ENCODE data around the gene COL8A2.

The COL8A2 gene

DNA sequence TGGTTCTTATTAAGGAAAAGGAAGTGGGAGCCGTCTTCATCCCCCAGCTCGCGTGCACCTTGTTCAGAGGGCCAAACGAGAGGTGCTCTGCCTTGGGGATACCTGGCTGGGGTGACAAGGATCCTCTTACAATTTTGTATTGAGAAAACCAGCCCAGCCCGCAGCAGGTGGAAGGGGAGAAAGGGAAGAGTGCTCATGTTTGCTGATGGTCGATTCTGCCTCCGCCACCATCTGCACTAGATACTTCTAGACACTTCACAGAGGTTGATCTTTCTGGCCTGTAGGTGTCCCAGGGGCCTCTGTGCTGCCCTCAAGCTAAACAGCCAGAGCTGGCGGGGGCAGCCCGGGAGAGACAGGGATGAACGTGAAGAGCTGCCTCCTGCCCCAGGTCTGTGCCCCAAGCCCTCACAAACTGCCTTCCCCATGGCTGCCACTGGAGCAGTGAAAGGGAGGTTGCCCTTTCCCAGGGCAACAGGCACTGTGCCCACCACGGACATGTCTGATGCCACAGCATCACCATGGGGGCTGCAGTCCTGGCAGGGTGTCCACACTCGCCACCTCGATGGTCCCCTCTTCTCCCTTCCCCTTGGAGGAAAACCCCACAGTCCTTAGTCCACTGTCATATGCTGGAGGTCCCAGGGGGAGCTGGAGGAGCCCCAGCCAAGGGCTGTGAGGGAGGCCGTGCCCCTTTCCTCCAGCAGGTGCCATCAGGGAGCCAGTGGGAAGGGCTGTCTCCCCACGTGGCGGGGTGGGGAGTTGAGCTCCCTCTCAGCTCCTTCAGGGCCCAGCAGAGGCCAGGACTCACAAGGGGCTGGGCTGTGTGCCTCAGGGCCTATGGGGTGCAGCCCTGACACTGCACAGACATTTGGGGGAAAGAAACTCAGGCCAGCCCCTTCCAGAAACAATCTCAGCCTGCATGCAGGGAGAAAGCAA, 28.3 kb downstream of the COL8A2 start:
- in situ Hi-C loops (cut with MboI; ENCODE audit: low pct_unique_long_range_greater_than_20kb, low sequenced_read_pairs): no loop called here
- no peak for DNase-seq

DNA sequence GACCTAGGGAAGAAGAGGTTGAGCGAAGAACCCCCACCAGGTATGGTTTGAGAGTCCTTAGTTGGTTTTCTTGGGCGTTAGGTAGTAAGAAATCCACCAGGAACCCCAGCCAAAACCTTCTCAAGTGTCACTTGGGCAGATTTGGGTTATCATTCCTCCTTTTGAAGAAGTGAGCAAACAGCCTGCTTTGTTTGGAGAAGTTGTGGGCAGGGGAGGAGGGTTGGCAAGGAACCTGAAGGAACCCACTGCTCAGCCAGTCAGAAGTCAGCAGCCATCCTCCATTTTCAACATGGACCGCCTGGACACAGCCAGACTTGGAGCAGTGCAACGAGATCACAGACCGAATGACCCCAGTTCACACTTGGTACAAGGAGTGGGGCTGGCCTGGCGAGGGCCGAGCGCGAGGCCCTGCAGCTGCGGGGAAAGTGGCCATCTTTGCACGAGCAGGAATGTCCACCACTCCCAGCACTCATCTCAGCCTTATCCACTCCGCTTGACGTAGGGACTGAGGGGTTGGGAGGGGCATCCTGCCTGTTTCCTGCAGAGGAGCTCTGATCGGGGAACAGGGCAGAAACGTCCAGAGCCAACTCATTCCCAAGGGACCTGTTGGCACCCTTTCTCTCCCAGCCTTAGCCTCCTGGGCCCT, 29.1 kb downstream of the COL8A2 start:
- in situ Hi-C loops (cut with MboI; ENCODE audit: low pct_unique_long_range_greater_than_20kb, low sequenced_read_pairs): no loop called here
- DNase-seq: peak; percentile 55

DNA sequence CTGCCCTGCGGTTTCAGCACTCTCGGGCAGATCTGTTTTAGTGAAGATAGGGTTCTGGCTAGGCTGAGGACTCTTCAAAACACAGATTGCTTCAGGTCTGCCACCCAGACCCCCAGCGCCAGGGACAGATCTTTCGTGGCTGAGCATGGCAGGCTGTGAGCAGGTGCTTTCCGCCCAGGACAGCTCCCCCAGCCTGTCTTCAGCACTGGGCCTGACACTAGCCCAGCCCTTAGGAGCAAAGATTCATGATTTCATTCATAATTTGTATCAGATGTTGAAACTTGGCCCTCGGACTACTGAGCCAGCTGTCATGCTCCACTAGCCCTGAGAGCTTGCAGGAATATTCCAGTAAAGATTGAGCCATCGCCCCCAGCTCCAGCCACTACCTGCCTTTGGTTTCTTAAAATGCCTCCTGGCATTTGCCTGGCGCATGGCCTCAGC, 30.4 kb downstream of the COL8A2 start:
- in situ Hi-C loops (cut with MboI; ENCODE audit: low pct_unique_long_range_greater_than_20kb, low sequenced_read_pairs): no loop called here
- no peak for DNase-seq

DNA sequence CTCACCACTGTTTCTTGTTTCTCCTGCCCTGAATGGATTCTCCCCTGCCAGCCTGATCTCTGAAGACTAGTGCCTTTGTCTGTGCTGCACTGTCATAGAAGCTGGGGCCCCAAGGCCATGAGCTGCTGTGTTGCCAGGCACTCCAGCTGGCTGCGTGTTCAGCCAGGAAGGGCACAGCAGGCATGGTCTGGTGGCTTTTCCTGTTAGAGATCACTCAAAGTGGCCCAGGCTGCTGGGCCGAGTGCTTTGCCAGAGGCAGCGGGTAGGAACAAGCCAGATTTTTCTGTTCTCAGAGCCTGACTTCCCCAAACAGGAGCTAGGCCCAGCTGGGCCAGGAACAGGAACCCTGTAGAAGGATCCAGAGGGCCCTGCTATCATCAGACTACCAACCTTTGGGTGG, 31.1 kb downstream of the COL8A2 start:
- DNase-seq: no peak
- in situ Hi-C loops (cut with MboI; ENCODE audit: low pct_unique_long_range_greater_than_20kb, low sequenced_read_pairs): no loop called here

DNA sequence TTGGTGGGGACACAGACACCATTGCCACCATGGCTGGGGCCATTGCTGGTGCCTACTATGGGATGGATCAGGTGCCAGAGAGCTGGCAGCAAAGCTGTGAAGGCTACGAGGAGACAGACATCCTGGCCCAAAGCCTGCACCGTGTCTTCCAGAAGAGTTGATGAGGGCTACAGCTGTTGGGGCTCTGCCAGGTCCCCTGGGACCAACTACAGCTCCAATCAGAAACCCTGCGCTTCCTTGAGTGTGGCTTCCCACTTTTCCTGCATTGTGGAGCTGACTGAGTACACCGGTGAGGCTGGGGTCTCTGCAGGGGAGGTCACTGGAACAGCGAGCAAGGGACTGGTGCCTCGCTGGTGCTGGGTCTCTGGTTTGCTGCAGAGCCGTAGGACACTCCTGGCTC, 31.8 kb downstream of the COL8A2 start:
- in situ Hi-C loops (cut with MboI; ENCODE audit: low pct_unique_long_range_greater_than_20kb, low sequenced_read_pairs): no loop called here
- no peak for DNase-seq

DNA sequence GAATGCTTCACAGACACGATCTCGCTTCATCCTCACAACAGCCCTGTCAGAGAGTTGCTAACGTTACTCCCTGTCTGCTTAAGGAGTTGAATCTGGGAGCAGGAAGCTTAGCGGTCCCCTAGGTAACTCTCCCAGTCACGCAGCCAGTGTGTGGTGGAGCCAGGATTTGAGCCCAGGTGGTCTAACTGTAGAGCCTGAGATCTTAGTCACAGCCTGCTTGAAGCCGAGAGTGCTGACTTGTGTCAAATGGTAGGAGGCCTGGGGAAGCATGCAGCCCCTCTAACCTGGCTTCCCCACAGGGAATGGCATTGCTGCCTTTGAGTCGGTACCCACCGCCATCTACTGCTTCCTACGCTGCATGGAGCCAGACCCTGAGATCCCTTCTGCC, 32.2 kb downstream of the COL8A2 start:
- no peak for DNase-seq
- in situ Hi-C loops (cut with MboI; ENCODE audit: low pct_unique_long_range_greater_than_20kb, low sequenced_read_pairs): no loop called here

DNA sequence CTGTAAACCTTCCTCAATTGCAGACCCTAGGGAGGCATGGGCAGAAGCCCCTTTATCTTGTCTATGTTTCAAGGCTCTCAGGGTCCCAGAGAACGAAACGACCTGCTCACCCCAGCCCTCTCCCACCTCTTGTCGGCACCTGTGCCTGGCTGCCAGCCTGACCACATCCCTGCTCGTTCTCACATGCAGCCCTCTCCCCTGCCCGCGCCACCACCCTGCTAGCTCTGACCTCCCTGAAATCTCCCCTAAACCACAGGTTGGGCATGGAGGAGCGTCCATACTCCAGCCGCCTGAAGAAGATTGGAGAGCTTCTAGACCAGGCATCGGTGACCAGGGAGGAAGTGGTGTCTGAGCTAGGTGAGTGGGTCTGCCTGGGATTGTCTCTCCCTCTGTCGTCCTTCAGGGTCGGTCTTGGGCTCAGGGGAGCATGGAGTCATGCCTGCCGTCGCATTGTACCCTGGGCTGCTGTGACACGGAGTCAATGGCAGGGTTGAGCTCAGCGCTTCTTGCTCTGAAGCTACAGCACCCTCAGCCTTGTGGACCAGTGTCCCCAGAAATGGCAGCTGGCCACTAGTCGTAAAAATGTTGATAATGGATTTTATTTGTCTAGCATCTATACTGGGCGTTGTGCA, 32.7 kb downstream of the COL8A2 start:
- in situ Hi-C loops (cut with MboI; ENCODE audit: low pct_unique_long_range_greater_than_20kb, low sequenced_read_pairs): no loop called here
- no peak for DNase-seq

DNA sequence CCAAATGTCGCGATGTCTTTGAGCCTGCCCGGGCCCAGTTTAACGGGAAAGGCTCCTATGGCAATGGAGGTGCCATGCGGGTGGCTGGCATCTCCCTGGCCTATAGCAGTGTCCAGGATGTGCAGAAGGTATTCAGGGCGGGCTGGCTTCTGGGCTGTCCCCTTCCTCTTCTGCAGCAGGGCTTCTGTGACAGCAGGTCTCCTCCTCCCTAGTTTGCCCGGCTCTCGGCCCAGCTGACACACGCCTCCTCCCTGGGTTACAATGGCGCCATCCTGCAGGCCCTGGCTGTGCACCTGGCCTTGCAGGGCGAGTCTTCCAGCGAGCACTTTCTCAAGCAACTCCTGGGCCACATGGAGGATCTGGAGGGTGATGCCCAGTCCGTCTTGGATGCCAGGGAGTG, 33.3 kb downstream of the COL8A2 start:
- no peak for DNase-seq
- in situ Hi-C loops (cut with MboI; ENCODE audit: low pct_unique_long_range_greater_than_20kb, low sequenced_read_pairs): no loop called here

DNA sequence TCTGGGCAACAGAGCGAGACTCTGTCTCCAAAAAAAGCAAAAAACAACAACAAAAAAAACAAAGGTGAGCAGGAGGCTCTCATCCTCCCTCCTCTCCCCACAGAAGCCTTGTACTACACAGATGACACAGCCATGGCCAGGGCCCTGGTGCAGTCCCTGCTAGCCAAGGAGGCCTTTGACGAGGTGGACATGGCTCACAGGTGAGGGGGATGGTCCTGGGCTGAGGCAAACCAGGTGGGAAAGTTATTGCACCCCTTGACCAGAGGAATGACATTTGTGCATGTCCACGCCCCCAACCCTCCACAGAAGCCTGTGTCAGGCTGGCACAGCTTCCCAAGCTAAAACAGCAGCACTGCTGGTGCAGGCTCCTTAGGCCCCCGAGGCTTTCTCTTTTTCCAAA, 33.9 kb downstream of the COL8A2 start:
- in situ Hi-C loops (cut with MboI; ENCODE audit: low pct_unique_long_range_greater_than_20kb, low sequenced_read_pairs): no loop called here
- DNase-seq: no peak

DNA sequence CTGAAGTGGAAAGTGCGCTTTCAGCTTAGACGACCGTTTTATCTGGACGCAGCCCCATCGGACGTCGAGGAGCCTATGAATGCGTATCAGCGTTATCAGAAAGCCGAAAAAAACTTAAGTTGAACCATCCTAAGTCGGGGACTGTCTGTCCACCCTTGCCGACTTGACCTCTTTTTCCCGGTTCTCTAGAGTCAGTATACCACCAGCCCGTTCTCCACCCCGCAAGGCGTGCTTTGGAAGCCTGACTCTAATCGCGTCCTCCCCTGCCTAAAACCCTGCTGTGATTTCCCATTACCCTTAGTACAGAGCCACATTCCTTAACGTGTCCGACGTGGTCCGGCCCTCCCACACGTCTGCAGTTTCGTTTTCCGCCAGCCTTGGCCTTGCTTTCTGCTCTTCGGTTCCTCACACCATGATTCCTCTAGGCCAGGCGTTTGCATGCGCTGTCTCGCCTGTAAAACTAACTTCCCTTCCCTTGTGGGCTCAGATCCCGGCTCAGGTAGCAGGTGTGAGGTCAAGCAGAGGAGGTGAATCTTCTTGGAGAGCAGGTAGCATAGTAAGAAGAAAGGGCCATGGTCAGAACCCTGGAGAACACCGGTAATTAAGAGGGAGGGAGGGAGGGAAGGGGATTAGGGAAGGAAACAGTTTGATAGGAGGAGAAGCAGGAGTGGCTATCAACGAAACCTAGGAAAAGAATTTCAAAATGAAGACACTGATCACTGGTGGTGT, 35.5 kb downstream of the COL8A2 start:
- in situ Hi-C loops (cut with MboI; ENCODE audit: low pct_unique_long_range_greater_than_20kb, low sequenced_read_pairs): no loop called here
- peak; percentile 53 for DNase-seq

DNA sequence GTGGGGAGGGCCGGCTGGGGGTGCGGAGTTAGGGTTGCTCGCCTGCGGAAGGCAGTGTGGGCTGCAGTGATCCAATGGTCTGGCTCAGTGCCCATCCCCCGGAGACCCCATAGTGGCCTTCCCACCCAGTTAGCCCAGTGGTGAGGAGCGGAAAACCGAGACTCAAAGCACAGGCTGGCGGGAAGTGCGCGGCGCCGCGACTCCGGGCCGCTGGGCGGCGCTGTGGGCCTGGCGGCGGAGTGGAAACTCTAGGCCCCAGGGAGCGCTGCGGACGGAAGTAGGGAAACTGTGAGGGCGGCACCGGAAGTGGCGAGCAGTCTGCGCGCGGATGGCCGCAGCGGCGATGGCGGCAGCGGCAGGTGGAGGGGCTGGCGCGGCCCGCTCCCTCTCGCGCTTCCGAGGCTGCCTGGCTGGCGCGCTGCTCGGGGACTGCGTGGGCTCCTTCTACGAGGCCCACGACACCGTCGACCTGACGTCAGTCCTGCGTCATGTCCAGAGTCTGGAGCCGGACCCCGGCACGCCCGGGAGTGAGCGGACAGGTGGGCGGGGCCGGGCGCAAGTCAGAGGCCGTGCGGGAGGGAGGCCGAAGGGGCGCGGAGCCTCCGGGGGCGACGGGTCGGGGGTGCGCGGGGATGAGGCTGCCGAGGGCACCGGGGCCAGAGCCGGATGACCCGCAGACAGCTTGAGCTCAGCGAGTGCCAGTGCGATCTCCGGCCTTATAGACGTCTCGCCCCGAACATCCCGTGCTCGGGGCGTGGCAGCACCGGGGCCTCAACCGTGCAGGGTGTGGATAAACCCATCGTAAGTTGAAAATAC, 36.2 kb downstream of the COL8A2 start, which contains the start of gene ADPRS:
TSS of gene ADPRS (plus strand) at position 316 of the 816 bp plus-strand sequence. CDS start at position 329, 13 bp downstream.
- DNase-seq: peak; percentile 91
- in situ Hi-C loops (cut with MboI; ENCODE audit: low pct_unique_long_range_greater_than_20kb, low sequenced_read_pairs): no loop called here

DNA sequence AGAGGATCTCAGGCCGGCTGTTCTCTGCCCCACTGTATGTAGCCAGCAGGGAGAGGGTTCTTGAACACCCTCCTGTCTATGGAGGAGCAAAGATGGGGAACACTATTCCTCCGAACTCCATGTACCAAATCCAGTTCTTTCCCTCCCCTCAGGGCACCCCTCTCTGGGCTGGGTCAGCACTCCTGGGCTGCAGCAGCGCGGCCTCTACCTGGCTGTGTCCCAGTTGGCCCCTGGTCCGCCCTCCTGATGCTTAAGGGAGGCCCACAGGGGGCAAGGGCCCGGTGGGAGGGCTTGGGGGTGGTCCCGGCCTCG, 36.8 kb downstream of the COL8A2 start:
- in situ Hi-C loops (cut with MboI; ENCODE audit: low pct_unique_long_range_greater_than_20kb, low sequenced_read_pairs): no loop called here
- no peak for DNase-seq

DNA sequence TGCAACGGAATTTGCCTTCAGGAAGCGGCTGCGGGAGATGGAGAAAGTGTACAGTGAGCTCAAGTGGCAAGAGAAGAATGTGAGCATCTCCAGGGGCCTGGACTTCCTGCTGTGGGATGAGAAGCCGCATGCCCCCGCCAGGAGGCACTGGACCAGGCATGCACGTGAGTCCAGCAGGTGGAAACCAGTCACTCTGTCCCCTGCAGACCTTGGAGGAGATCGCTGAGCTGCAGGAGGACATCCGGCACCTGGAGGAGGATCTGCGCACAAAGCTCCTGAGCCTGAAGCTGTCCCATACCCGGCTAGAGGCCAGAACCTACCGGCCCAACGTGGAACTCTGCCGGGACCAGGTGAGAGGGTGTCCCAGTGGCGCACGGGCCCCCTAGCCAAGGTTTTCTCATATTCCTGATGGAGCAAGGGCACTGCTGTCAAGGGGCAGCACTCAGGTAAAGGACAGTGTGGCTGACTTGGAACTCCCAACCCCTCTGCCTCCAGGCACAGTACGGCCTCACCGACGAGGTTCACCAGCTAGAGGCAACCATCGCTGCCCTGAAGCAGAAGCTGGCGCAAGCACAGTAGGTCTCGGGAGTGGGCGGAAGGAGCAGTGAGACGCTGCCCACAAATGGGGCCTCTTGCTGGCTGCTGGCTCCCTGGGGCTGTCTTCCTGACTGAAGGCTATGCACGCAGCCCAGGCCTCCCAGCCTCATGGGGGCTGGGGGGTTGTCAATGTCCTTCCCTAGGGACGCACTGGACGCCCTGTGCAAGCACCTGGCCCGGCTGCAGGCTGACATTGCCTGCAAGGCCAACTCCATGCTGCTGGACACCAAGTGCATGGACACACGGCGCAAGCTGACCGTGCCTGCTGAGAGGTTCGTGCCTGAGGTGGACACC, 37.5 kb downstream of the COL8A2 start:
- in situ Hi-C loops (cut with MboI; ENCODE audit: low pct_unique_long_range_greater_than_20kb, low sequenced_read_pairs): no loop called here

DNA sequence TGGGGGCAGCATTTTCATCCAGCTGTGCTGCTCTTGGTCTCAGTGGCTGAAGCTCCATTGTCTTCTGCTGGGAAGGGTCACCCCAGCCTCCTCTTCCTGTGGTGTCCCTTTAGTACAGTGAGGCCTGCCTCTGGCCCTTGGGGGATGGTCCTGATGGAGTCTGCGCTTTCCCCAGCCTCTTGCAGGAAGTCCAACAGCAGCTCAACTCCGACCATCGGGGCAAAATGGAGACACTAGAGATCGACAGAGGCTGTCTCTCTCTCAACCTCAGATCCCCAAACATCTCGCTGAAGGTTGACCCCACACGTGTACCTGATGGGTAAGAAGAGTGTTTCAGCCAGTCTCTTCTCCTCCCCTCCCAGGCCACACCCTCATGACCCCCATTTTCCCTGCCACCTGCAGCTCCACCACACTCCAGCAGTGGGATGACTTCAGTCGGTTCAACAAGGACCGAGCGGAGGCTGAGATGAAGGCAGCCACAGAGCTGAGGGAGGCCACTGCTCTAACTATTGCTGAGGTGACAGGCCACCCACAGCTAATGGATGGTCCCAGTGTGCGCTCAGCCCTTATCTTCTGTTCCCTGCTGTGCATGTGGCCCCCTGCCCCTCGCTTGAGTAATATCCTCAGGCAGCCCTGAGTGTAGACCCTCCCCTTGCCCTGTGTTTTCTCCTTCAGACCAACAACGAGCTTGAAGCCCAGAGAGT, 38.3 kb downstream of the COL8A2 start:
- in situ Hi-C loops (cut with MboI; ENCODE audit: low pct_unique_long_range_greater_than_20kb, low sequenced_read_pairs): no loop called here
- no peak for DNase-seq

More for the DNA sequence above, 37.5 kb downstream of the COL8A2 start:
- no peak for DNase-seq

DNA sequence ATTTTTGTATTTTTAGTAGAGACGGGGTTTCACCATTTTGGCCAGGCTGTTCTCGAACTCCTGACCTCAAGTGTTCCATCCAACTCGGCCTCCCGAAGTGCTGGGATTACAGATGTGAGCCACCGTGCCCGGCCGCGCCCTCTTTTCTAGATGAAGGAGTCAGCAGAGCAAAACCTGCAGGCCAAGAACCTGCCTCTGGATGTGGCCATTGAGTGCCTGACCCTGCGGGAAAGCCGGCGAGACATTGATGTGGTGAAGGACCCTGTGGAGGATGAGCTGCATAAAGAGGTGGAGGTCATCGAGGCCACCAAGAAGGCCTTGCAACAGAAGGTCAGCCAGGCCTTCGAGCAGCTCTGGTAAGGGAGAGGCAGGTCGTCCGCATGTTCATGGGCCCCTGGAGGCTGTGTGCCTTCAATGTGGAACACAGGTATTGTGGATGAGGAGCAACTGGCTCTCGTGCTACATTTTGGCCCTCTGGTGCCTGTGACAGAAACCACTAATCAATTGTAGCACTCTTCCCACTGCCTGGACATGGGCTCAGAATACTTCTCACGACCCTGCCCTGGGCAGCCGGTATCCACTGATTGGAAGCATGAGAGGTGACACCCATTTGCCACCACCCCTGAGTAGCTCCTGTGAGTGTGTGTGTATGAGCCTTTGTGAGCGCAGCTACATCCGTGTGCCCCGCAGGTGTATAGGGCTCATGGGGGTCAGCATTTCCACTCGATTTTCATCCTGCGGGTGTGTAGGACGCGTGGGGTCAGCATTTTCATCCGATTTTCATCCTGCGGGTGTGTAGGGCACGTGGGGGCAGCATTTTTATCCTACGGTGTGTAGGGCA, 39.1 kb downstream of the COL8A2 start:
- in situ Hi-C loops (cut with MboI; ENCODE audit: low pct_unique_long_range_greater_than_20kb, low sequenced_read_pairs): no loop called here
- no peak for DNase-seq

DNA sequence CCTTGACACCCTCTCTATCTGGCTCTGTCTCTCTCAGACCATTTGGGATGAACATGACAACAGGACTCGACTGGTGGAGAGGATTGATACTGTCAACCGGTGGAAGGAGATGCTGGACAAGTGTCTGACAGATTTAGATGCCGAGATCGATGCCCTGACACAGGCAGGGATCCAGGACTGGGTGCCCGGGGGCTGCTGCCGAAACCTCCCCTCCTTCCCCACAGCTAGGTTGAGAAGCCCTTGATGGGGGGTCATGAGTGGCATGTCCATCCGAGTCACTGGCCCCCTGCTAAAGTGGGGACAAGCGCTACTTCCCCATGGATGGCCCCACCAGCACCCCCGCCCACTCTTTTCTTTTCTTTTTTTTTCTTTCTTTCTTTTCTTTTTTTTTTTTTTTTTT, 39.9 kb downstream of the COL8A2 start:
- DNase-seq: no peak
- in situ Hi-C loops (cut with MboI; ENCODE audit: low pct_unique_long_range_greater_than_20kb, low sequenced_read_pairs): no loop called here
